ENCODE measurements around the gene FAR2.
"Not testable (repeated sequence)": the region's sequence is repeated elsewhere in the genome, so short reads cannot be mapped to it uniquely, and the experiment has no call there.

FAR2 gene

DNA sequence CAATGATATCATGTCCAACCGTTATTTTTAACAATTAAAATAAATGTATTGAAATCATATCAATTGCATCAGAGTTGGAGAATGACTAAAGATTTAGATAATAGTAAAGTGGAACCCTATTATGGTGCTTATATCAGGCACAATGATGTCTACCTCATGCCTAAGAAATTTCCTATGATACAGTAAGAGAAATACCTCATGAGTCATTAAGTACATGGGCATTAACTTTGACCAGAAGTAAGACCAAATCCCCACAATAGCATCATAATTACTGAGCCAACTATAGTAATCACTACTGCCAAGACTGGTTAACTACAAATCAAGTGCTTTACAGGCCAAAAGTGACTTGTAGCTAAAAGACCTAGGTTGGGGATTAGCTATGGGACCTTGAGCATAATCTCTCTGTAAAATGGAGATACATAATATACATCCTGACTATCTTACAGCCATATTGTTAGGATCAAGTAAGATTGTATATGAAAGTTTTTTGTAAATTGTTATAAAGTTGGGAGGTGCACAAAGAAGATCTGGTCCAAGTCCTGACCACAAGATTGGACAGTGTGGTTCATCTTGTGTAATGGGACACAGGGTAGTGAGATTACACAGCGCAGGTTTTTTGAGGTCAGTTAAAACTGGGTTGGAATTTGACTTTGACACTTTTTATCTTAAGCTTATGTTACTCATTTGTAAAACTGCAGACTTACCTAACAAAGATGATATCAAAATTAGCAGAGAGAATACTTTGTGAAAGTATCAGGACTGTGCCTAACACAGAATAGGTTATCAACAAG lies 171.4 kb downstream of the FAR2 start:
- DNase-seq (ENCODE audit: low read depth in 2 of 2), result no peak

- DNase-seq (ENCODE audit: low read depth in 2 of 2), result no peak
These were observed 173.1 kb downstream of the FAR2 start for GRCh38 chr12:29322157-29322556.

GRCh38 chr12:29329411-29329810 lies 180.3 kb downstream of the FAR2 start:
- DNase-seq (ENCODE audit: low read depth in 2 of 2), result no peak

GRCh38 chr12:29333178-29333577 lies 184.1 kb downstream of the FAR2 start:
- no peak for DNase-seq (ENCODE audit: low read depth in 2 of 2)

- DNase-seq (ENCODE audit: low read depth in 2 of 2), result no peak
These were observed 185.9 kb downstream of the FAR2 start for GRCh38 chr12:29334937-29335336.

DNA sequence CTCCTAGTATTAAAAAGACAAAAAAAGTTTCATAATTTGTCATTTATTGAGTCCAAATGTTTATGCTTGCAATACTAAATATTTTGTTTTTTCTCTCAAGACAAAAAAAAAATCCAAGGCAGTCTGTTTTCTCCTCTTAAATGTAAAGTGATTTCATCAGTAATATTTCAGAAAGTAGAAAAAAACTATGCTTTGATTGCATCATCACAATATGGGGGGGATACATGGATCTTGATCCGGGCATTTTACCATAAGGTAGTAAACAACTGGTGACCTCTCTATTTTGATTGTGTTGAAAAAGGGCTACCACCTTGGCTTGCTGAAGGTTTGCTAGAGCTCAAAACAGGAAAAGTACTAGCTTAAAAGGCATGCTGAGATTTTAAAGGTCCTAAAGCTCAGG lies 188.2 kb downstream of the FAR2 start:
- DNase-seq (ENCODE audit: low read depth in 2 of 2), result no peak

DNA sequence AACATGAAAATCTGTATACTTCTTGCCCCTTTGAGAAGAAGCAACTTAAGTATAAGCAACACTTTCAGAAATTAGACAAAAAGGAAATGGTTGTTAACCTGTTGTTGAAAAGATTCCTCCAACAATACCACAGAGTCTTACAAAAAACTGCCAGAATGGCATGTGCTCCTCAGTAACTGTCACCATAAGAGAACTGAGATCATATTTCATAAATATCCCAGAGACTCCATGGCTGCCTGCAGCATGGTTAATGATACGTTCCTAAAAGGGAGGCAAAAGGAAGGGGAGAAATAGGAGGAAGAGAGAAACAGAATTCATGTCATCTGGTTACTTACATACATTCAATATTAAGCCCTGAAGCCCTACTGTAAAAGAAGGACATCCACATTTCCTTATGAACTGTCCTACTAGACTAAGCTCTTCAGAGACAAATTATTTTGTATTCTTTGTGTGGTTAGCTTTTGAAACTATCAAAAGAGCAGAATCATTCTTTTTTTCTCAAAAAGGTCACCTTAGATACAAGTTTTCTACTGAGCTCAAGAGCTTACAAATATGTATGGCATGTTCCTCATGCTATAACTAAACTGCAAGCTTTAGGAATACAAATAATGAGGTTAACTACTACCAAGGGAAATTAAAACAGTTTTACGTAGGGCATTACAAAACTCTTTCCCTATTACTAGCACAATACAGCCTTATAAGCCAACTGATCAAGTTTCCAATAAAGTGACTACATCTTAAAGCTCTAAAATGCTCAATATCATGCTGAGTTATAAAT lies 194.1 kb downstream of the FAR2 start:
- no peak for DNase-seq (ENCODE audit: low read depth in 2 of 2)

GRCh38 chr12:29346769-29347421 lies 197.8 kb downstream of the FAR2 start:
- DNase-seq (ENCODE audit: low read depth in 2 of 2), result no peak

DNA sequence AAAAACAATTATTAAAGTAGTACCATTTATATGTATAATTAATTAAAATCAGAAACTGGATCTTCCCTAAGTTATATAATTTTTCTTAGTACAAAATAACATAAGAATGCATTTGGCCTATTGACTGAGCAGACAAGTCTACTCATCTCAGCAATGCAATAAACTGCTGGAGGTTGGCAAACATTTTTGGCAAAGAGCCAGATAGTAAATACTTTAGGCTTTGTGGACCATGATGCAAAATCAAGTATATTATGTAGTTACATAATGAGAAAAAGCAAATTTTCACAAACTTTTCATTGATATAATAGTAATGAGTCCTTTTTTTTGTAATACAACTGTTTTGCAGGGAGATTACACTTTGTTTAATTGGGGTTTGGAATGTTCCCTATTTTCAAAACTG lies 201.0 kb downstream of the FAR2 start:
- no peak for DNase-seq (ENCODE audit: low read depth in 2 of 2)

GRCh38 chr12:29354954-29355353 lies 205.9 kb downstream of the FAR2 start:
- no peak for DNase-seq (ENCODE audit: low read depth in 2 of 2)

DNA sequence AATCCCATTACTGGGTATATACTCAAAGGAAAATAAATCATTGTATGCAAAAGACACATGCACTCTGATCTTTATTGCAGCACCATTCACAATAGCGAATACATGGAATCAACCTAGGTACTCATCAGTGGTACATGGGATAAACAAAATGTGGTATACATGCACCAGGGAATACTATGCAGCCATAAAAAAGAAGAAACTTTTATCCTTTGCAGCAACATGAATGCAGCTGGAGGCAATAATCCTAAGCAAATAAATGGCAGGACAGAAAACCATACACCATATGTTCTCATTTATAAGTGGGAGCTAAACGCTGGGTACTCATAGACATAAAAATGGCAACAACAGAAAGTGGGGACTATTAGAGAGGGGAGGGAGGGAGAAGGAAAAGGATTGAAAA lies 216.0 kb downstream of the FAR2 start:
- DNase-seq (ENCODE audit: low read depth in 2 of 2), result no peak

GRCh38 chr12:29374012-29374411 lies 224.9 kb downstream of the FAR2 start:
- DNase-seq (ENCODE audit: low read depth in 2 of 2), result no peak

GRCh38 chr12:29374913-29375312 lies 225.8 kb downstream of the FAR2 start:
- no peak for DNase-seq (ENCODE audit: low read depth in 2 of 2)

DNA sequence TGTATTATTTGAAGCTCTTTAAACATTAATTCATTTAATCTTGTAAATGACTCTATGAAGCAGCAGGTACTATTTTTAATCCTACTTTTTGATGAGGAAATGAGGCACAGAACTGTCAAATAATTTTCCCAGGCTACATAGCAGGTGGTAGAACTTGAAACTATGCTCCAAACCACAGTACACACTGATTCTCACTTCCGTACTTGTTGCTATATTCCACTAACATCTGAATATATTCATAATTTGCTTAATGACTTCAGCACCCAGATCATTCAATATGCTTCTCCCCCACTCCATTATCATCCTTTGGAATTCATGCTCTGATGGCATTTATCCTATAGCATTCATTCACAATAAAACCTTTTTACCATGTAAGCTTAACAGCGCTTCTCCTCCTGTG lies 227.0 kb downstream of the FAR2 start:
- no peak for DNase-seq (ENCODE audit: low read depth in 2 of 2)

DNA sequence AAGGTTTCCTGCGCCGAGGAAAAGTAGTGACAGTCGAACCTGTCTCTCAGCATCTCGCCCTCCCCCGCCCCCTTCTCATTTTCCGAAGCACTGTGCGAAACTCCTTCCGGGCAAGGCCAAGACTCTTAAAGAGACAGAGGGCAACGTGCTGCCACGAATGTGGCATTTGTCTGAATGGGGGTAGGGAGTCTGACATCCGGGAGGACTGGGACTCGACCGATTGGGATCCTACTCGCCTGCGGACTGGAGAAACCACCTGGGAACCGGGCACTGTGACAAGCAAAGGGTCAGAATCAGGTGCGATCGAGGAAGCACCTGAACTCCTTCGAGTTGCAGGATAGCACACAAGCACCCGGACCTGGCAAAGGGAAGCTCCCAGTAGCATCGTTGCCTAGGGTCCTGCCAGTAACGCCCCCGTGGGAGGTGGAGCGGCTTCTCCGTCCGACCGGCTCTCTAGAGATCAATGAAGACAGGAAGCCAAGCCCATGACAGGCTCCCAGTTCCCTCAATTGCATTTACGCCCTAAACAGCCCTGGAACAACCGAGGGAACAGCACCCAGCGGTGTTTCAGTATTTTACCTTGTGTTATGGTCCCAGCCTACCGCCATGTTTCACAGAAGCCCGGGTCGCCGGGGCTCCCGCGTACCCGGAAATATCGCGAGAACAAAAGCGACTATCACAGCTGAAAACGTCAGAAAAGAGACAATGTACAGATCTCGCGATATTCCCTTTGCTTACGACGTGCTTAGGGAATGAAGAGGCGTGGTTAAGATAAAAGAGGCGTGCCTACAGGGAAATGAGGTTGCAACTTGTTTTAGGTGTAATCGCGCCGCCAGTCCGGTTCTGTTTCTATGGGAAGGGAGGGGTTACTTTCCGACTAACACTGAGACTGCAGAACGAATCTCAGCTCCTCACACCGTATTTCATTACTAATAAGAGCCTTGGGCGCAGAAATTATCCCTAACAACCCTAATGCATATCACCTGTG lies 231.8 kb downstream of the FAR2 start, which contains the start of gene ERGIC2:
Gene ERGIC2 (minus strand): TSS at position 637 of the 988 bp plus-strand sequence. CDS start 9,539 bp downstream, outside the sequence.
- DNase-seq (ENCODE audit: low read depth in 2 of 2), result peak; percentile 68 to 81

- no peak for DNase-seq (ENCODE audit: low read depth in 2 of 2)
These were observed 233.2 kb downstream of the FAR2 start for GRCh38 chr12:29382251-29382650.

DNA sequence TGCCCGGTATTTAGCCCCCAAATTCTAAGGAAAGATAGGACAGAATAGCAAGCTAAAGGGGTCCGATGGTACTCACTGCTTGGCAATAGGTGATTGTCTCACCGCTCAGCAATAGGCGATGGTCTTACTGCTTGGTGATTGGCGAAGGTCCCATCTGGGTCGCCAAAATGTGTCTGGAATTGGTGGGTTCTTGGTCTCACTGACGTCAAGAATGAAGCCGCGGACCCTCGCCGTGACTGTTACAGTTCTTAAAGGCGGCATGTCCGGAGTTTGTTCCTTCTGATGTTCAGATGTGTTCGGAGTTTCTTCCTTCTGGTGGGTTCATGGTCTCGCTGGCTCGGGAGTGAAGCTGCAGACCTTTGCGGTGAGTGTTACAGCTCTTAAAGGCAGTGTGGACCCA lies 236.1 kb downstream of the FAR2 start:
- DNase-seq (ENCODE audit: low read depth in 2 of 2), result not testable (repeated sequence)

All from stimulated activated CD4-positive, alpha-beta T cell treated with anti-CD3 and anti-CD28 coated beads, Interleukin-4, amount 100 ng/mL, for 48 hours (primary cell).